Endothelial cell of umbilical vein (primary cell): ENCODE measurements around the gene SLC2A1. TPM values are rescaled to one million over a fixed set of nuclear protein-coding genes. Genes with fewer than 3 reads are reported as not detected.

Experiments
- BruUV-seq: library from RNA; stranded (reverse); fragments of 400-500 nt; replicated peaks from 2 replicates; lab custom pipeline; 2021; lab: Mats Ljungman, UMichigan
- CTCF ChIA-PET: fragments of 300-600, 350-600 bp; sonication (Branson Sonifier 250); formaldehyde crosslinking; loops from one replicate; lab custom pipeline; 2021; ENCODE audit warnings: antibody characterized with exemption, inconsistent platforms; lab: Charles Lee
- POLR2A ChIA-PET: fragments of 300-600, 350-600 bp; sonication (Branson Sonifier 250); formaldehyde crosslinking; loops from one replicate; lab custom pipeline; 2021; ENCODE audit warnings: antibody characterized with exemption, inconsistent platforms; lab: Charles Lee
- DNase-seq: peaks from one replicate; pipeline ENCODE4 v3.0.0-alpha.2; 2011; ENCODE audit warnings: low read depth, low spot score
- FAIRE-seq: peaks from 2 replicates; lab custom pipeline; 2011; peaks lifted over from hg19 to GRCh38; lab: Jason Lieb, UNC
- H2AFZ ChIP-seq: 2 replicates; pipeline ENCODE4 v1.6.0; 2012; ENCODE audit warnings: low read depth, low read length, control low read depth, inconsistent platforms
- H3K27ac ChIP-seq: 2 replicates; pipeline ENCODE4 v1.5.1; 2011; ENCODE audit warnings: low read depth, mild to moderate bottlenecking, control low read depth, low read length, moderate library complexity; ENCODE audit not compliant: insufficient read depth
- H3K27me3 ChIP-seq, 2 experiments: 2 replicates each; pipeline versions ENCODE4 v1.6.0 to v1.6.1; 2011; ENCODE audit warnings: low read length in 2 of 2, mixed read lengths in 1 of 2; ENCODE audit not compliant: control insufficient read depth in 2 of 2, insufficient read depth in 2 of 2
- H3K36me3 ChIP-seq, 2 experiments: 2 replicates in 1 of 2; 3 replicates in 1 of 2; pipeline ENCODE4 v1.5.1; 2011; ENCODE audit warnings: low read length in 2 of 2, mild to moderate bottlenecking in 1 of 2, moderate library complexity in 1 of 2; ENCODE audit not compliant: control insufficient read depth in 2 of 2, insufficient read depth in 2 of 2; ENCODE audit errors: extremely low read depth in 1 of 2
- H3K4me1 ChIP-seq: 3 replicates; pipeline ENCODE4 v1.5.1; 2011; ENCODE audit warnings: mild to moderate bottlenecking, low read length; ENCODE audit not compliant: control insufficient read depth, insufficient read depth; ENCODE audit errors: extremely low read depth
- H3K4me2 ChIP-seq: 2 replicates; pipeline ENCODE4 v1.6.1; 2011; ENCODE audit warnings: low read length, control low read depth, mixed read lengths; ENCODE audit not compliant: insufficient read depth
- H3K4me3 ChIP-seq, 3 experiments: fragments of 200-600 bp in 1 of 3; sonication (generic), shearing (Covaris generic) in 1 of 3; replicated peaks in 1 of 3; 2 replicates each; pipeline ENCODE4 v1.5.1; 2011 to 2016; ENCODE audit warnings: control low read depth in 3 of 3, low read length in 3 of 3, mild to moderate bottlenecking in 2 of 3, inconsistent platforms in 1 of 3, low read depth in 1 of 3, moderate library complexity in 1 of 3; ENCODE audit not compliant: insufficient read depth in 1 of 3
- H3K79me2 ChIP-seq: 2 replicates; pipeline ENCODE4 v1.6.0; 2012; ENCODE audit warnings: low read length, inconsistent platforms; ENCODE audit not compliant: control insufficient read depth, insufficient read depth
- H3K9ac ChIP-seq: replicated peaks from 2 replicates; pipeline ENCODE3; 2011; ENCODE audit warnings: low read length, control low read depth; ENCODE audit not compliant: insufficient read depth; ENCODE audit errors: extremely low read depth
- H3K9me1 ChIP-seq: replicated peaks from 3 replicates; pipeline ENCODE4 v1.6.0; 2011; ENCODE audit warnings: mild to moderate bottlenecking, low read length; ENCODE audit not compliant: control insufficient read depth, insufficient read depth; ENCODE audit errors: extremely low read depth
- H3K9me3 ChIP-seq: replicated peaks from 2 replicates; pipeline ENCODE4 v1.5.1; 2012; ENCODE audit warnings: low read length, inconsistent platforms; ENCODE audit not compliant: control insufficient read depth, insufficient read depth
- H4K20me1 ChIP-seq: replicated peaks from 2 replicates; pipeline ENCODE3; 2011; ENCODE audit warnings: mild to moderate bottlenecking, low read length; ENCODE audit not compliant: control insufficient read depth, insufficient read depth; ENCODE audit errors: extremely low read depth
- CTCF ChIP-seq, 2 donors: IDR thresholded peaks; 1 replicate in 1 of 2; 2 replicates in 1 of 2; pipeline ENCODE4 v1.5.1; 2011; ENCODE audit warnings: low read length in 2 of 2, mild to moderate bottlenecking in 2 of 2, moderate library complexity in 2 of 2, control low read depth in 1 of 2, inconsistent platforms in 1 of 2, low read depth in 1 of 2; ENCODE audit not compliant: insufficient read depth in 1 of 2; ENCODE audit errors: extremely low read depth in 1 of 2
- EZH2 ChIP-seq: IDR thresholded peaks from 2 replicates; pipeline ENCODE4 v1.6.1; 2012; ENCODE audit warnings: borderline replicate concordance, low read depth, mild to moderate bottlenecking, moderate library complexity, low read length, inconsistent platforms; ENCODE audit not compliant: severe bottlenecking
- FOS ChIP-seq: IDR thresholded peaks from 2 replicates; pipeline ENCODE4 v1.6.1; 2011; ENCODE audit warnings: mild to moderate bottlenecking, low read length, moderate library complexity, borderline replicate concordance; ENCODE audit not compliant: insufficient read depth
- GATA2 ChIP-seq: IDR thresholded peaks from 2 replicates; pipeline ENCODE4 v1.7.0; 2011; ENCODE audit warnings: low read depth, mild to moderate bottlenecking, moderate library complexity, mixed read lengths, low read length; ENCODE audit not compliant: insufficient read length, insufficient read depth
- JUN ChIP-seq: IDR thresholded peaks from 2 replicates; pipeline ENCODE4 v1.6.1; 2011; ENCODE audit warnings: borderline replicate concordance, low read depth; ENCODE audit not compliant: insufficient read length, insufficient read depth
- MAX ChIP-seq: IDR thresholded peaks from 2 replicates; pipeline ENCODE4 v1.6.1; 2011; ENCODE audit not compliant: insufficient read depth, insufficient read length
- MYC ChIP-seq: IDR thresholded peaks from one replicate; pipeline ENCODE4 v1.6.1; 2011; ENCODE audit warnings: mild to moderate bottlenecking, low read depth, low read length
- POLR2A ChIP-seq: IDR thresholded peaks from 2 replicates; pipeline ENCODE4 v1.6.1; 2012; ENCODE audit warnings: low read depth, mild to moderate bottlenecking, control low read depth, low read length
- POLR2AphosphoS5 ChIP-seq: IDR thresholded peaks from 2 replicates; pipeline ENCODE4 v1.6.1; 2012; ENCODE audit warnings: low read depth, mild to moderate bottlenecking, control low read depth, low read length, moderate library complexity; ENCODE audit not compliant: insufficient read depth
- dilution Hi-C: fragments of 300-500 bp; cut with MboI; formaldehyde crosslinking; loops from one replicate; pipeline ENCODE4 v1.15.0; 2019; ENCODE audit warnings: low sequenced_read_pairs; ENCODE audit not compliant: extremely low pct_ligation_motif_present
- intact Hi-C: fragments of 100-400 bp; cut with micrococcal nuclease; formaldehyde crosslinking; loops from one replicate; pipeline ENCODE4 v1.10.0; 2022
- polyA plus RNA-seq, 4 experiments: library from polyadenylated mRNA; depleted of rRNA in 3 of 4; stranded (reverse) in 3 of 4; unstranded in 1 of 4; fragments of >200 nt; gene quantifications; 2 replicates each; pipeline versions ENCODE4 v1.2.1 to v1.2.3, GENCODE V29; 2011 to 2012; ENCODE audit warnings: missing spikeins in 1 of 4
- total RNA-seq: library from RNA; stranded (reverse); gene quantifications from 2 replicates; pipeline ENCODE4 v1.2.3, GENCODE V29; 2021

SLC2A1 gene
- total and polyA plus RNA-seq, 2 donors (not counting 3 experiments of a cell fraction or from before 2014, with no cell fraction given): 42.2 to 46.5 TPM

GRCh38 chr1:42887366-42887765 is 71.3 kb downstream of the SLC2A1 start:
- no peaks in the 10 kb centered on the region for H3K9me3 ChIP-seq
- no peaks in the 10 kb centered on the region for H4K20me1 ChIP-seq
- CTCF ChIA-PET: no interaction called here
- no peak overlapping the region for H2AFZ ChIP-seq
- no TSS peak for BruUV-seq
- TF ChIP-seq EZH2: no peak
- no peak for TF ChIP-seq POLR2A
- no peak for TF ChIP-seq MYC
- TF ChIP-seq POLR2AphosphoS5: no peak
- no peak for TF ChIP-seq FOS
- no peak for TF ChIP-seq MAX
- TF ChIP-seq JUN: no peak
- TF ChIP-seq GATA2: no peak
- no peak for TF ChIP-seq CTCF (IDR thresholded peaks at IDR 0.05; ENCODE audit: extremely low read depth in 1 of 2, insufficient read depth in 1 of 2, low read depth in 1 of 2, low read length in 2 of 2)
- intact Hi-C loops: no loop called here
- no peaks in the 10 kb centered on the region for H3K4me1 ChIP-seq
- no peak overlapping the region for H3K4me3 ChIP-seq
- H3K9ac ChIP-seq: no peak overlapping the region
- DNase-seq (no peak), FAIRE-seq (no peak)
- dilution Hi-C loops: no loop called here
- H3K9me1 ChIP-seq: no peaks in the 10 kb centered on the region
- no peaks in the 10 kb centered on the region for H3K79me2 ChIP-seq
- no peak overlapping the region for H3K4me2 ChIP-seq
- peaks cover 0 to 2% of the 10 kb centered on the region in 2 experiments for H3K27me3 ChIP-seq
- H3K36me3 ChIP-seq: no peaks in the 10 kb centered on the region
- H3K27ac ChIP-seq: no peak overlapping the region
- POLR2A ChIA-PET: no interaction called here
